ENCODE results near the gene NELFCD.

DNA sequence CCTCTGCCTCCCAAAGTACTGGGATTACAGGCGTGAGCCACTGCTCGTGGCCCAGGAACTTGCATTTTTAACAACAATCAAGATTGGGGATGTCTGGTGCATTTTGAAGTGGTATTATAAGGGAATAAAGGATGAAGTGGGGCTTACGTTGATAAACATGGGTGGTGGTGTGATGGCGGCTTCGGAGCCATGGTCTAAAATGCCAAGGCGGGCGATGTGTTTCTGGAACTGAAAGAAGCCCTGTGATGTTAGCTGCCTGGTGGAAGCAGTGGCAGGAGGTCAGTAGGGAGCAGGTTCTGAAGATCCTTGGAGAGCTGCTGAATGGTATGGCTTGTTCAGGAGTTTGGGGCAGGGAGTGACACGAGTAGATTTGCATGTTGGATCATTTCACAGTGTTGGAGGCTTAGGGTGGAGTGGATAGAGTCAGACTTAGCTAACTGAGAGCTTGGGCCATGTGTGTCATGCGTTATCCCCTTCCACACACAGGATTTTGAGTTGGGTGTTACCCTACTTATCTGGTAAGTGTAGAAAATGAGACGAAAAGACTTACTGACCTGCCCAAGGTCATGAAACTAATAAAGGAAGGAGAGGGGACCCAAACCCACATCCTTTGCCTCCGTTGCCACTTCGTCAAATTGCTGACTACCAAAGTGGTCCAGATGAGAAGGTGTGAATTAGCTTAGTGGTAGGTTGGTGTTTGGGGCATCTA, 1.5 kb downstream of the NELFCD start:
- TF ChIP-seq, protein P1, sequence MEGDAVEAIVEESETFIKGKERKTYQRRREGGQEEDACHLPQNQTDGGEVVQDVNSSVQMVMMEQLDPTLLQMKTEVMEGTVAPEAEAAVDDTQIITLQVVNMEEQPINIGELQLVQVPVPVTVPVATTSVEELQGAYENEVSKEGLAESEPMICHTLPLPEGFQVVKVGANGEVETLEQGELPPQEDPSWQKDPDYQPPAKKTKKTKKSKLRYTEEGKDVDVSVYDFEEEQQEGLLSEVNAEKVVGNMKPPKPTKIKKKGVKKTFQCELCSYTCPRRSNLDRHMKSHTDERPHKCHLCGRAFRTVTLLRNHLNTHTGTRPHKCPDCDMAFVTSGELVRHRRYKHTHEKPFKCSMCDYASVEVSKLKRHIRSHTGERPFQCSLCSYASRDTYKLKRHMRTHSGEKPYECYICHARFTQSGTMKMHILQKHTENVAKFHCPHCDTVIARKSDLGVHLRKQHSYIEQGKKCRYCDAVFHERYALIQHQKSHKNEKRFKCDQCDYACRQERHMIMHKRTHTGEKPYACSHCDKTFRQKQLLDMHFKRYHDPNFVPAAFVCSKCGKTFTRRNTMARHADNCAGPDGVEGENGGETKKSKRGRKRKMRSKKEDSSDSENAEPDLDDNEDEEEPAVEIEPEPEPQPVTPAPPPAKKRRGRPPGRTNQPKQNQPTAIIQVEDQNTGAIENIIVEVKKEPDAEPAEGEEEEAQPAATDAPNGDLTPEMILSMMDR (IDR thresholded peaks at IDR 0.05; ENCODE audit: insufficient read depth, low read depth, low read length): no peak
- no peak for TF ChIP-seq EZH2 (IDR thresholded peaks at IDR 0.05; ENCODE audit: insufficient read depth, low read length)

Data from astrocyte (in vitro differentiated cells and primary cell).